ENCODE data around the gene MBTD1. TPM values are rescaled to one million over a fixed set of nuclear protein-coding genes. Genes with fewer than 3 reads are reported as not detected.

The MBTD1 gene
- total and polyA plus RNA-seq, 9 of the 15 experiments (the other 6 are each of a cell fraction or from before 2014, with no cell fraction given) = 2.1 to 26.3 (median 13.3) TPM

- H3K4me1 ChIP-seq (replicated peaks in 1 of 2; ENCODE audit: control insufficient read depth in 2 of 2, insufficient read depth in 2 of 2, low read length in 2 of 2) = peaks cover 5 to 15% of the 10 kb centered on the region in 2 experiments; a peak in 4 of 5 replicates
- intact Hi-C loops (cut with micrococcal nuclease) (loop anchor here (5.0 kb wide), 2 partner anchors 97 to 302 kb away; no protein-coding TSS in a partner anchor), in situ Hi-C loops (cut with MboI) (loop anchor here (10.0 kb wide), 1 partner anchor 289 kb away; the partner anchor contains the start of gene TOB1)
- H3K9me3 ChIP-seq (replicated peaks; ENCODE audit: control insufficient read depth, insufficient read depth, low read depth, low read length) = no peaks in the 10 kb centered on the region
- H3K36me3 ChIP-seq (ENCODE audit: control insufficient read depth, insufficient read depth, low read length) = peaks cover 43% of the 10 kb centered on the region
- no peaks in the 10 kb centered on the region for H3K27me3 ChIP-seq (ENCODE audit: control insufficient read depth in 2 of 2, insufficient read depth in 2 of 2, low read length in 2 of 2)
- FAIRE-seq (no peak), ATAC-seq (peak; percentile 60), DNase-seq (ENCODE audit: extremely low read depth in 1 of 4, low spot score in 3 of 4) (peak; percentile 19 to 52 (median 30))
- peak overlapping the region; percentile 94 for H3K4me2 ChIP-seq (ENCODE audit: insufficient read depth, low read length)
- H3K27ac ChIP-seq (ENCODE audit: extremely low read depth, low read depth, low read length) = peak overlapping the region; percentile 87
- no peaks in the 10 kb centered on the region for H4K20me1 ChIP-seq (replicated peaks; ENCODE audit: control insufficient read depth, insufficient read depth, low read length)
- BruUV-seq (replicated peaks) = TSS peak; percentile 66
- H3K4me3 ChIP-seq = peak overlapping the region; percentile 71
- TF ChIP-seq KDM1A (IDR thresholded peaks at IDR 0.05) (0 out of 4 replicates have a peak, but pooled peaks of 1 of the 2 experiments have one; percentile 9), CREB3 (tag; conservative IDR thresholded peaks at IDR 0.05; ENCODE audit: low read depth) (no peak), CTBP1 (IDR thresholded peaks at IDR 0.05; ENCODE audit: borderline replicate concordance) (peak; percentile 19; the same call in 1 of the 2 replicates), HBP1 (CRISPR knock-in tag; IDR thresholded peaks at IDR 0.05) (no peak), SIN3A (IDR thresholded peaks at IDR 0.05; ENCODE audit: borderline replicate concordance in 2 of 2, control insufficient read depth in 1 of 2, low read depth in 2 of 2, low read length in 2 of 2) (0 out of 4 replicates have a peak, but pooled peaks of 1 of the 2 experiments have one; percentile 35), MAZ (CRISPR knock-in tag; conservative IDR thresholded peaks at IDR 0.05 in 1 of 2, IDR thresholded peaks at IDR 0.05 in 1 of 2) (peak in 1 of 2 experiments; percentile 9; a peak in 1 of 4 replicates), ZFP36 (IDR thresholded peaks at IDR 0.05; ENCODE audit: low read depth, low read length, partially characterized antibody) (no peak), MECOM (CRISPR knock-in tag; IDR thresholded peaks at IDR 0.05) (peak; percentile 41; the same call in 1 of the 2 replicates), PRDM10 (IDR thresholded peaks at IDR 0.05; ENCODE audit: partially characterized antibody) (no peak), ZNF398 (CRISPR knock-in tag; IDR thresholded peaks at IDR 0.05) (no peak)
- H3K9me1 ChIP-seq (ENCODE audit: control insufficient read depth, insufficient read depth, low read length) = no peaks in the 10 kb centered on the region
- 0% methylated on average over 6 of the region's 6 CpGs for WGBS (ENCODE audit: insufficient coverage, low coverage, missing lambda C conversion rate)
- POLR2A ChIA-PET = interaction anchor here (0.6 to 3.1 kb wide), 9 partner anchors 9 to 594 kb away, joined by 3 to 23 read pairs (median 3); partner anchors contain the start of gene SPAG9
- peak overlapping the region; percentile 92 for H2AFZ ChIP-seq (ENCODE audit: low read depth, low read length)
- peaks cover 58% of the 10 kb centered on the region for H3K79me2 ChIP-seq (ENCODE audit: control insufficient read depth, insufficient read depth, low read length)
- peak overlapping the region; percentile 95 to 99 for H3K9ac ChIP-seq (ENCODE audit: insufficient read depth in 1 of 2, low read depth in 2 of 2, low read length in 2 of 2)
- CTCF ChIA-PET (ENCODE audit: low intra/inter-chr PET ratio) = no interaction called here
These were observed 105.7 kb downstream of the MBTD1 start for GRCh38 chr17:51154176-51154575.
